ENCODE results near the gene NUTM2B. TPM values are rescaled to one million over a fixed set of nuclear protein-coding genes. Genes with fewer than 3 reads are reported as not detected.
"Not testable (repeated sequence)": the region's sequence is repeated elsewhere in the genome, so short reads cannot be mapped to it uniquely, and the experiment has no call there.

Gene NUTM2B
- total and polyA plus RNA-seq, 12 donors = 0.22 to 11.8 (median 0.69) TPM; not detected in 1

DNA sequence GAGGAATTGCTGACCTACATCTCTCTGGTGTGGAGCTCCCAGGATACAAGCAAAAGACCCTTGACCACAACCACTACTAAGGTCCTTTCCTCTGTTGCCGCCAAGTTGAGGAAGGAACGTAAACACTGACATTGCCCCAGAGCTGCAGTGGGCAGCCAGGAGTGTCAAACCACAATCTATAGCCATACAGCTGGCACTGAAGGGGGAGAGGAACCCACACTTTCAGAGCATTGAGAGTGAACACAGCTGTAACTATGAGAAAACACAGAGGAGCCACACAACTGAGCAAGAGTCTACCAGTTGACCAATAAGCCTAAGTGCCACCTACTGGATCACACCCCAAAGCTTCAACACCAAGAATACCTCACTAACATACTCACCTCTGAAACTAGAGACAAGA lies 45.5 kb downstream of the NUTM2B start:
- H3K27ac ChIP-seq; H3K27me3 ChIP-seq; H3K4me1 ChIP-seq (replicated peaks in 1 of 2); H3K4me3 ChIP-seq; DNase-seq; H3K36me3 ChIP-seq (replicated peaks in 1 of 2); H3K9me3 ChIP-seq (replicated peaks in 1 of 3); intact Hi-C loops (cut with DNase I): not testable (repeated sequence)
- 81 to 100% (median 85%) methylated on average over 2 of the region's 2 CpGs; no CpG with 5 or more reads in 1 of the 4 donors for WGBS, 4 donors

DNA sequence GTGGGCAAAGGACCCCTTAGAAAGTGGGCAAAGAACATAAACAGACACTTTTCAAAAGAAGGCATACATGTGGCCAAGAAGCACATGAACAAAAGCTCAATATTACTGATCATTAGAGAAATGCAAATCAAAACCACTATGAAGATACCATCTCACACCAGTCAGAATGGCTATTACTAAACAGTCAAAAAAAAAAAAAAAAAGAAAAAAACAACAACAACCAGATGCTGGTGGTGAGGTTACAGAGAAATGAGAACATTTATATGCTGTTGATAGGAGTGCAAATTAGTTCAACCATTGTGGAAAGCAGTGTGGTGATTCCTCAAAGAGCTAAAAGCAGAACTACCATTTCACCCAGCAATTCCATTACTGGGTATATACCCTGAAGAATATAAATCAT lies 50.6 kb downstream of the NUTM2B start:
- H3K9me3 ChIP-seq (replicated peaks in 1 of 3); H3K4me3 ChIP-seq; H3K4me1 ChIP-seq (replicated peaks in 1 of 2); H3K27ac ChIP-seq; H3K27me3 ChIP-seq; H3K36me3 ChIP-seq (replicated peaks in 1 of 2); intact Hi-C loops (cut with DNase I); DNase-seq: not testable (repeated sequence)

DNA sequence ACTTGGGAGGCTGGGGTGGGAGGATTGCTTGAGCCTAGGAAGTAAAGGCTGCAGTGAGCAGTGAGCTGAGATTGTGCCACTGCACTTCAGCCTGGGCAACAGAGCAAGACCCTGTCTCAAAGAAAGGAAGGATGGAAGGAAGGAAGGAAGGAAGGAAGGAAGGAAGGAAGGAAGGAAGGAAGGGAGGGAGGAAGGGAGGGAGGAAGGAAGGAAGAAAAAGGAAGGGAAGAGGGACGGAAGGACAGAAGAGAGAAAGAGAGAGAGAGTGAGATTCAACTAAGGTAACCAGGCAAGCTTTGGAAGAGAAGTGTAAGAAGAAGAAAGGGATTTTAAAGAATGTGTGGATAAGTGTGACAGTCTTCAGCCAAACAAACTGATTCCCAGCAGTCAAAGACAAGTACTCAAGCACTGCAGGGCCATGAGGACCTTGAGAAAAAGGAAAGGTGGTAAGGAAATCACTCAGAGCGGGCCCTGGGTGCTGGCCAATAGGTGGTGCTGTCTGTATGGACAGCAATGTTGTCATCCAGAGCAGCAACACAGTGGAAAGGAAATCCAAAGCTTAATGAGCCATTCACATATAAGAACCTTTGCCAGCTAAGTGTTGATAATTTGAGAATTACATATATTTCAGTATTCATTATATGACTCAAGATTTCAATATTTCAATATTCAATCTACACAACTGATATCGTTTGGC lies 55.4 kb downstream of the NUTM2B start:
- intact Hi-C loops (cut with DNase I); DNase-seq; H3K27me3 ChIP-seq; H3K36me3 ChIP-seq (replicated peaks in 1 of 2); H3K27ac ChIP-seq; H3K4me3 ChIP-seq; H3K9me3 ChIP-seq (replicated peaks in 1 of 3); H3K4me1 ChIP-seq (replicated peaks in 1 of 2): not testable (repeated sequence)
- 62 to 89% (median 86%) methylated on average over 3 of the region's 3 CpGs for WGBS, 4 donors

Other genes starting within 250 kb of the NUTM2B start
- under 1 TPM in 6 of 9 donors, not detected in 3; 0.10 to 0.57 (median 0.35) TPM for gene EIF5AL1, start 190.7 kb upstream of the NUTM2B start, total RNA-seq
- 1 to 10 TPM in 1 of 3 donors, under 1 TPM in 2; 0.88 to 1.9 (median 0.91) TPM for gene EIF5AL1, start 190.7 kb upstream of the NUTM2B start, polyA plus RNA-seq
- gene SFTPA2, start 142.8 kb upstream of the NUTM2B start, total RNA-seq = 10 to 100 TPM in 1 of 9 donors, 1 to 10 TPM in 1, under 1 TPM in 2, not detected in 5; 0.06 to 10.1 (median 4.5) TPM
- under 1 TPM in 2 of 3 donors, not detected in 1; 0.15 to 0.77 TPM for gene SFTPA2, start 142.8 kb upstream of the NUTM2B start, polyA plus RNA-seq
- 10 to 100 TPM in 1 of 9 donors, 1 to 10 TPM in 1, under 1 TPM in 1, not detected in 6; 0.81 to 11.2 (median 6.9) TPM for gene SFTPA1, start 92.3 kb upstream of the NUTM2B start, total RNA-seq
- under 1 TPM in 2 of 3 donors, not detected in 1; 0.09 to 0.84 TPM for gene SFTPA1, start 92.3 kb upstream of the NUTM2B start, polyA plus RNA-seq
- gene NUTM2E, start 123.5 kb downstream of the NUTM2B start, total RNA-seq = under 1 TPM in 2 of 9 donors, not detected in 7; 0.11 to 0.12 TPM
- gene NUTM2E, start 123.5 kb downstream of the NUTM2B start, polyA plus RNA-seq = under 1 TPM in 1 of 3 donors, not detected in 2; 0.30 TPM
- 1 to 10 TPM in 1 of 9 donors, under 1 TPM in 4, not detected in 4; 0.69 to 1.0 (median 0.77) TPM for gene SFTPD, start 245.9 kb downstream of the NUTM2B start, total RNA-seq
- under 1 TPM; 0.24 to 0.57 (median 0.34) TPM for gene SFTPD, start 245.9 kb downstream of the NUTM2B start, polyA plus RNA-seq

Measured in adrenal gland (tissue), 12 donors.